Measurements from ENCODE around the gene FUOM. TPM values are rescaled to one million over a fixed set of nuclear protein-coding genes. Genes with fewer than 3 reads are reported as not detected.
A peak's percentile ranks its signal among the peaks of the same experiment; 100 is the strongest.

FUOM gene
- total and polyA plus RNA-seq, 9 of the 15 experiments (the other 6 are each of a cell fraction or from before 2014, with no cell fraction given), result 1.8 to 96.1 (median 27.0) TPM

GRCh38 chr10:133355991-133356390, 1.8 kb downstream of the FUOM start:
- peaks cover 12% of the 10 kb centered on the region; the same call in 1 of the 3 replicates for H3K36me3 ChIP-seq (ENCODE audit: control insufficient read depth, insufficient read depth, low read length)
- BruUV-seq (replicated peaks), result no TSS peak
- in situ Hi-C loops (cut with MboI) (no loop called here), intact Hi-C loops (cut with micrococcal nuclease) (loop anchor here (5.0 kb wide), 1 partner anchor 36 kb away; the partner anchor contains the start of gene MTG1)
- TF ChIP-seq STAG1 (CRISPR knock-in tag; IDR thresholded peaks at IDR 0.05; ENCODE audit: borderline replicate concordance) (no peak), HEY1 (CRISPR knock-in tag; IDR thresholded peaks at IDR 0.05; ENCODE audit: borderline replicate concordance) (no peak), ZNF589 (CRISPR knock-in tag; IDR thresholded peaks at IDR 0.05; ENCODE audit: low read depth) (no peak), ZNF143 (CRISPR knock-in tag; IDR thresholded peaks at IDR 0.05) (no peak), EP300 (IDR thresholded peaks at IDR 0.05; ENCODE audit: low read length) (no peak), ZNF445 (CRISPR knock-in tag; IDR thresholded peaks at IDR 0.05; ENCODE audit: low read depth) (no peak), TBL1XR1 (IDR thresholded peaks at IDR 0.05; ENCODE audit: low read length in 2 of 2) (no peak), NFE2 (IDR thresholded peaks at IDR 0.05; ENCODE audit: low read depth) (no peak), RAD51 (IDR thresholded peaks at IDR 0.05; ENCODE audit: borderline replicate concordance, low read depth) (no peak), GTF2E2 (tag; IDR thresholded peaks at IDR 0.05) (no peak), RHOXF2B (CRISPR knock-in tag; conservative IDR thresholded peaks at IDR 0.05) (no peak), ZNF253 (CRISPR knock-in tag; conservative IDR thresholded peaks at IDR 0.05) (no peak), MEF2A (IDR thresholded peaks at IDR 0.05; ENCODE audit: control insufficient read depth, low read depth, low read length) (no peak), HDAC6 (IDR thresholded peaks at IDR 0.05; ENCODE audit: low read depth, low read length) (no peak), ELF4 (CRISPR knock-in tag; IDR thresholded peaks at IDR 0.05) (no peak), CBX5 (IDR thresholded peaks at IDR 0.05; ENCODE audit: borderline replicate concordance, low read depth) (no peak)
- ATAC-seq, result no peak
- no peak for DNase-seq (ENCODE audit: extremely low read depth in 1 of 4, low spot score in 3 of 4)
- H4K20me1 ChIP-seq (replicated peaks; ENCODE audit: control insufficient read depth, insufficient read depth, low read length), result no peaks in the 10 kb centered on the region
- FAIRE-seq, result no peak
- H3K27me3 ChIP-seq (ENCODE audit: control insufficient read depth in 2 of 2, insufficient read depth in 2 of 2, low read length in 2 of 2), result no peaks in the 10 kb centered on the region
- H3K4me1 ChIP-seq (replicated peaks in 1 of 2; ENCODE audit: control insufficient read depth in 2 of 2, insufficient read depth in 2 of 2, low read length in 2 of 2), result peaks cover 15 to 71% of the 10 kb centered on the region in 2 experiments
- no peak overlapping the region for H3K4me2 ChIP-seq (ENCODE audit: insufficient read depth, low read length)
- H3K9me1 ChIP-seq (ENCODE audit: control insufficient read depth, insufficient read depth, low read length), result no peaks in the 10 kb centered on the region
- H3K9ac ChIP-seq (ENCODE audit: insufficient read depth in 1 of 2, low read depth in 2 of 2, low read length in 2 of 2), result peak overlapping the region in 1 of 2 experiments; percentile 64; a peak in 2 of 4 replicates
- no peak overlapping the region for H3K4me3 ChIP-seq
- H3K27ac ChIP-seq (ENCODE audit: extremely low read depth, low read depth, low read length), result no peak overlapping the region
- H3K9me3 ChIP-seq (replicated peaks; ENCODE audit: control insufficient read depth, insufficient read depth, low read depth, low read length), result no peaks in the 10 kb centered on the region
- 92% methylated on average over 2 of the region's 3 CpGs for WGBS (ENCODE audit: insufficient coverage, low coverage, missing lambda C conversion rate)
- ChIA-PET CTCF (ENCODE audit: low intra/inter-chr PET ratio) (no interaction called here), POLR2A (no interaction called here)
- H3K79me2 ChIP-seq (ENCODE audit: control insufficient read depth, insufficient read depth, low read length), result peaks cover 12% of the 10 kb centered on the region
- no peak overlapping the region for H2AFZ ChIP-seq (ENCODE audit: low read depth, low read length)

All from K562 (cell line).